ENCODE measurements around the gene SLC9A9. TPM values are rescaled to one million over a fixed set of nuclear protein-coding genes. Genes with fewer than 3 reads are reported as not detected.

SLC9A9 gene
- polyA plus RNA-seq, 1 donor (not counting 4 experiments of a cell fraction or from before 2014, with no cell fraction given): 5.2 TPM

- Histone ChIP-seq H3K79me2 (ENCODE audit: control insufficient read depth, insufficient read depth, low read length) (no peaks in the 10 kb centered on the region), H2AFZ (ENCODE audit: control insufficient read depth, low read length) (no peak overlapping the region), H3K27me3 (ENCODE audit: control insufficient read depth, extremely low read depth, insufficient read depth, low read length) (no peaks in the 10 kb centered on the region), H3K27ac (ENCODE audit: control insufficient read depth, insufficient read depth, low read length) (no peak overlapping the region), H3K9ac (ENCODE audit: control insufficient read depth, extremely low read depth, insufficient read depth, low read length) (no peak overlapping the region), H3K36me3 (ENCODE audit: control insufficient read depth in 2 of 2, extremely low read depth in 1 of 2, insufficient read depth in 2 of 2, low read length in 2 of 2) (no peaks in the 10 kb centered on the region), H3K4me2 (ENCODE audit: control insufficient read depth, extremely low read depth, insufficient read depth, low read depth, low read length) (no peak overlapping the region), H3K9me1 (ENCODE audit: control insufficient read depth, extremely low read depth, insufficient read depth, low read length) (no peaks in the 10 kb centered on the region), H3K9me3 (ENCODE audit: control insufficient read depth, low read depth, low read length) (no peaks in the 10 kb centered on the region), H3K4me1 (ENCODE audit: control insufficient read depth, extremely low read depth, insufficient read depth, low read length) (peaks cover 7% of the 10 kb centered on the region), H4K20me1 (ENCODE audit: control insufficient read depth, extremely low read depth, insufficient read depth, low read length) (no peaks in the 10 kb centered on the region), H3K4me3 (ENCODE audit: control insufficient read depth in 2 of 3, extremely low read depth in 1 of 3, insufficient read depth in 2 of 3, low read depth in 1 of 3, low read length in 3 of 3) (no peak overlapping the region)
- FAIRE-seq (no peak), DNase-seq (ENCODE audit: low read depth, low spot score) (no peak)
- TF ChIP-seq EZH2 (IDR thresholded peaks at IDR 0.05; ENCODE audit: low read length): no peak
- TF ChIP-seq CTCF (optimal IDR thresholded peaks at IDR 0.05 in 1 of 3, IDR thresholded peaks at IDR 0.05 in 1 of 3, conservative IDR thresholded peaks at IDR 0.05 in 1 of 3; ENCODE audit: extremely low read depth in 1 of 3, insufficient read depth in 2 of 3, low read length in 3 of 3): no peak
- dilution Hi-C loops (cut with MboI; ENCODE audit: extremely low pct_ligation_motif_present, low sequenced_read_pairs): no loop called here
Measured at GRCh38 chr3:143837076-143837475, 11.2 kb downstream of the SLC9A9 start.

- H4K20me1 ChIP-seq (ENCODE audit: control insufficient read depth, extremely low read depth, insufficient read depth, low read length): no peaks in the 10 kb centered on the region
- H3K9me3 ChIP-seq (ENCODE audit: control insufficient read depth, low read depth, low read length): no peaks in the 10 kb centered on the region
- H3K9ac ChIP-seq (ENCODE audit: control insufficient read depth, extremely low read depth, insufficient read depth, low read length): no peak overlapping the region
- FAIRE-seq (no peak), DNase-seq (ENCODE audit: low read depth, low spot score) (no peak)
- H3K27ac ChIP-seq (ENCODE audit: control insufficient read depth, insufficient read depth, low read length): no peak overlapping the region
- H3K4me3 ChIP-seq (ENCODE audit: control insufficient read depth in 2 of 3, extremely low read depth in 1 of 3, insufficient read depth in 2 of 3, low read depth in 1 of 3, low read length in 3 of 3): no peak overlapping the region
- TF ChIP-seq EZH2 (IDR thresholded peaks at IDR 0.05; ENCODE audit: low read length) (no peak), CTCF (optimal IDR thresholded peaks at IDR 0.05 in 1 of 3, IDR thresholded peaks at IDR 0.05 in 1 of 3, conservative IDR thresholded peaks at IDR 0.05 in 1 of 3; ENCODE audit: extremely low read depth in 1 of 3, insufficient read depth in 2 of 3, low read length in 3 of 3) (no peak)
- no peak overlapping the region for H2AFZ ChIP-seq (ENCODE audit: control insufficient read depth, low read length)
- H3K27me3 ChIP-seq (ENCODE audit: control insufficient read depth, extremely low read depth, insufficient read depth, low read length): no peaks in the 10 kb centered on the region
- dilution Hi-C loops (cut with MboI; ENCODE audit: extremely low pct_ligation_motif_present, low sequenced_read_pairs): no loop called here
- no peaks in the 10 kb centered on the region for H3K9me1 ChIP-seq (ENCODE audit: control insufficient read depth, extremely low read depth, insufficient read depth, low read length)
- H3K79me2 ChIP-seq (ENCODE audit: control insufficient read depth, insufficient read depth, low read length): no peaks in the 10 kb centered on the region
- H3K36me3 ChIP-seq (ENCODE audit: control insufficient read depth in 2 of 2, extremely low read depth in 1 of 2, insufficient read depth in 2 of 2, low read length in 2 of 2): no peaks in the 10 kb centered on the region
- H3K4me2 ChIP-seq (ENCODE audit: control insufficient read depth, extremely low read depth, insufficient read depth, low read depth, low read length): no peak overlapping the region
- H3K4me1 ChIP-seq (ENCODE audit: control insufficient read depth, extremely low read depth, insufficient read depth, low read length): peaks cover 20% of the 10 kb centered on the region
Measured at GRCh38 chr3:143835312-143835711, 13.0 kb downstream of the SLC9A9 start.

Data from keratinocyte (primary cell).